GM19468 (cell line): ENCODE measurements around the gene ISG20.

Source experiments
- ATAC-seq: cut with Tn5 transposase; IDR thresholded peaks from one replicate; pipeline ENCODE4 v1.9.1; 2021; ENCODE audit warnings: mild to moderate bottlenecking, moderate library complexity, moderate number of reproducible peaks; ENCODE audit not compliant: unreplicated experiment; ENCODE audit errors: extremely low read depth

The ISG20 gene

DNA sequence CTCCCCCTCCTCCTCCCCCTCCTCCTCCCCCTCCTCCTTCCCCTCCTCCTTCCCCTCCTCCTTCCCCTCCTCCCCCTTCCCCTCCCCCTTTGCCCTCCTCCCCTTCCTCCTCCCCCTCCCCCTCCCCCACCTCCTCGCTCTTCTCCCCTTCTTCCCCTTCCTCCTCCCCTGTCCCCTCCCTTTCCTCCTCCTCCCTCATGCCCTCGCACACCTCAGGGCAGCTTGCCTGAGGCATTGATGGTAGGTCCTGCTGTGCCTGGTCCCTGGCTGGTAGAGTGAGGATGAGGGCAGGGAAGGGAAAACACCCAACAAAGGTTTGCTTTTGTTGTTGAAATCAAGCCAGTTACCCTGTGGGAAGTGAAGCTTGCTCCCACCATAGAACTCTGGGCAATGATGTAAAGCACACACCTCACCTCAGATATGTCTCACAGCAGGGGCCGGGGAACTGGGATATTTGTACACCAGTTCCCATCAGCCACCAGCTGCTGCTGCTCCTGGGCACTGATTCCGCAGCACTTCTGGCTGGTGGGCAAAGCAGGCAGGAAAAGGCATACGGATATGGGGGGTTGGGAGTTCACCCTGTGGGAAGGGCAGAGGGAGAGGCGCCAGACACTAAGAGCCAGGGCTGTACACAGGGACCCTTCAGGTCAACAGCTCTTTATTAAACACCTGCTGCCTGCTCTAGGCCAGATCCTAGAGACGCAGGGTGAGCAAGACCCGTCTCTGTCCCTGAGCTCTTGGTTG, 13.8 kb downstream of the ISG20 start:
- ATAC-seq, result no peak

DNA sequence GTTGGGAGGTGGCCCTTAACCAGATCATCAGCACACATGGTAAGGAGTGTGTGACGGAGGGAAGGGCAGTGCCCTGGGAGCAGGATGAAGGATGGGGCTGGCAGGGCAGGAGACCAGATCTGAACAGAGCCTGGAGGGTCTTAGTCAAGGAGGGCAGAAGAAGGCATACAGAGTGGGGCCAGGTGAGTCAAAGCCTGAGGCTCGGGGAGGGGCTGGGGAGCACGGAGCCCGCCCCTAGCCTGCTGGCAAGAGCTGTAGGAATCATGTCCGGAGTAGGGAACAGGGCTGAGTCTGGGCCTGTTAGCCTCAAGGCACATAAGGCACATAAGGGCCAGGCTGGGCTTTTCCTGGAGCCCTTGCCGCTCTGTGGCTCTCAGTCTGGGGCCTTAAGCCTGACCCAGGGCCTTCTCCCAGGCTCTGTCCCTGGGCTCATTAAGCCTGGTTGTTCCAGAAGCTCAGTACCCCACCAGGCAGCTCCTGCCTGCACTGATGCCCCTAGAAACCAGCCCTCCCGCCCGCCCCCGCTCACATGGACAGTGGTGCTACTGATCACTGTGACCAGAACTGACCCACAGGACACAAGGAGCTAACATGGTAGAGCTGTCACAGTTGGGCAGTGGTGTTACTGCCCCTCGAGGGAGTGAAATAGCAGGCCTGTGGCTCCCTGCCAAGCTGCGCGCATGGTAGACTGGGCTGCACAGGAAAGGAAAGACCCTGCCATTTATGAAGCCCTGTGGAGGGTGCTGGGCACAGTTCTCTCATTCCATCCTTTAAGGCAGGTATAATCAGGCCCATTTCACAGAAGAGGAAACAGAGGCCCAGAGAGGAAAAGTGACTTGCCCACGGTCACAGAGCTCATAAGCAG, 14.6 kb downstream of the ISG20 start:
- ATAC-seq, result no peak

DNA sequence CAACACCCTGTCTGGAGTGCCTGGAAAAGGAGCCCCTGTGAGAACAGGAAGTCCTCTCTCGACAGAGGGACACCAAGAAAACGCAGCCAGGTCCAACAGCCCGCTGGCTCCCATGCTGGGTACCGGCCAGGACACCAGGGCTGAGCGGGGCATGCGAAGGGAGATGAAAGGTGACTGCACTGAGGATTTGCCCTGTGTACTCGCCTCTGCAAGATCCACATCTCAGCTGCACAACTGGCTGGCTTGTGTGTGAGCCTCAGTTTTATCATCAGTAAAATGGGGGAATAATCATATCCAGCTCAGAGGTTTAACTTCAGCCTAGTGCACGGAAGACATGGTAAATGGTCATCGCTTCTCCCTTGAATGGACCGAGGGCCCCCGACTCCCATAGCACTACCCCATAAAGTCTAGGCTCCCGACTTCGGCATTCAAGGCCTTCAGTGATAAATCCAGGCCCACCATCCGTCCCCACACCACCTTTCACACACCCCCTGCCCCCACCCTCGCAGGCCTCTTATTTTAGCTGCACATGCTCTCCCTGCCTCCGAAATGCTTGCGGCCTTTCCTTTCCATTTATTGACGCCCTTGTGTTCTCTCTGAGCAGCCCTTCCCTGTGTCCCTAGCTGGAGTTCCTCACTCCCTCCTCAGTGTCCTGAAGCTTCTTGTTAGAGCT, 15.8 kb downstream of the ISG20 start:
- ATAC-seq, result no peak

DNA sequence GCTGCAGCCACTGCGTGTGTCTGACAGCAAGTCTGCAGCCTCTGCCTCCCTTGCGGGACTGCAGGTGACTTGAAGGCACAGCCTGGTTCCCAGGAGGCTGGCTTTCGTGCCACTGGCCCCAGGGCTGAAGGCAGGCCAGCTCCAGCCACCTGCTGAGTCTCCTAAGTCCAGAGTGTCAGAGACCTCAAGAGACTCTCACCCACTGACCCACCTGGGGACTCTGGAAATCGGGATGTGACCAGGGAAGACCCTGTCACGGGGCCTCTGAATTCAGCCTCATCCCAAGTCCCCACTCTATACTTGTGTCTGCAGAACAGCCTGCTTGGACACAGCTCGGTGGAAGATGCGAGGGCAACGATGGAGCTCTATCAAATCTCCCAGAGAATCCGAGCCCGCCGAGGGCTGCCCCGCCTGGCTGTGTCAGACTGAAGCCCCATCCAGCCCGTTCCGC, 16.3 kb downstream of the ISG20 start:
- no peak for ATAC-seq

DNA sequence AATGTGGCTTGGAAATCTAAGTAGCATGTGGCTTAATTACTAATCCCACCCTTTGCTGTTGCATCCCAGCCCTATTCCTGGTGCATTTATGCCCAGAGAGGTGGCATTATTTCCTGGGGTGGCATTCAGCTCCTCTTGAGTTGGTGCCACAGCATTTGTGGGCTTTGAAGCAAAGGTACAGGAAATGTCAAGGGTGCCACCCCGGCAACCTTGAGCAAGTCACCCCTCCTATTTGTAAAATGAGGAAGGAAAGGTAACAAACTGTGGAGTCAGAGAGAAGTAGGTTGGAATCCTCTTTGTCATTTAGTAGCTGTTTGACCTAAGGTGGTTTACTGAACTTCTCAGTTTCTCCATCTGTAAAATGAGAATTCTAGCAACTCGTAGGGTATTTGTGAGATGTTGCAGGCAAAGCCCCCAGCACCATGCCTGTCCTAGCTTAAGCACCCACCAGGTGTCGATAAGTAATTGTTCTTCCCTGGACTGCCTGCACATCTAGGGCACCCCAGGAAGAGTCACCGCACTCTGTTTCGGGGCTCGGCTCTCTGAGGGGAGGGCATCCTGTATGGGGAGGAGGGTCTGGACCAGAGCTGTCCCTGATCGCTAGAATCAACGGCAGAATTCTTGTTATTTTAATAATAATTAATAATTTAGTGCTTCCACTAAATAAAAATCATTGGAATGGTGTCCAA, 17.1 kb downstream of the ISG20 start:
- no peak for ATAC-seq

DNA sequence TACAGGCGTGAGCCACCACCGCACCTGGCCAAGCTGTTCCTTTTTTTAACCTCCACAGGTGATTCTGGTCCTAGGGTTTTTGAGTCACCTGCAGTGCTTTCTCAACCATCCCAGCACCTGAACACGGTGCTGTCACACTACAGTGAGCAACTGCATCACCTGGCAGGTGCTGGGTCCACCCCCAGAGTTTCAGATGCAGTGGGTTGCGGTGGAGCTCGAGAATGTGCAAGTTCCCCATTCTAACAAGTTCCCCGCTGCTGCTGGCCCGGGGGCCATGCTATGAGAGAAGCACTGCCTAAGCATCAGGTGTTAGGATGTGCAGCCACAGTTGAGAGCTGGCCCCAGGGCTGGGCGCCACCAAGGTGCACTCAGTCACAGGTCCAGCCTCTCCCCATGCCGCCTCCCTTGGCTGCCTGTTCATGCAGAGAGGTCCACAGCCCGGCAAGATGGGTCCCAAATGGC, 18.0 kb downstream of the ISG20 start:
- ATAC-seq, result peak; percentile 82

DNA sequence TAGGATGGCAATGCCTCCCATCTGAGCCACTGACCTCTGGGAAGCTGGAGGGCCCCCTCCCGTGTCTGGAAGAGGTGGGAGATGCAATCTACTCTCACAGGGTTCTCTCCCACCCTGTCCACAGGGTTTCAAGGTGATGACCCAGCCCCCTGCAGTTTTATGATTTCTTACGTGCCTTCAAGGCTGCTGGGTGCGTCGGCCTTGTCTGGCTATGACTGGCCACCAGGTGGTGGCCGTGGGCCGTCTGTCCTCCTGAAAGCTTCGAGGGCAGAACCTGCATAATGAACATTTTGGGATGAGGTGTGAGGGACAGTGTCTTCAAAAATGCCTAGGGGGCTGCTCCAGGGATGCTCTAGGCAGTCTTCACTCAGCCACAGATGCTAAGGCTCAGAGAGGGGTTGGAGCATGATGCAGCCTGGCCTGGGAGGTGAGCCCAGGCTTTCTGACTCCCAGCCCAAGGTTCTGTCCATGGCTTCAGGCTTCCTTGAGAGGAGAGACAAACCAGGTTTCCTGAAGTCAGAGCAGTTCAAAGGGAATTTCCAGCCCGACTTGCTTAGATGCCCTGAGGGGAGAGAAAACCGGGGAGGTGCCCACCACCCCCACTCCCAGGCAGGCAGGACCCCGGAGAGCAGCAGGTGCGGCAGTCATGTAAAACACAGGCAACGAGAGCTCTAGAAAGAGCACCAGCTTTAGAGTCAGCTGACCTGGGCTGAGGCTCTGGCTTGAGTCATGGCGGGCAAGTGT, 18.7 kb downstream of the ISG20 start:
- ATAC-seq, result no peak

DNA sequence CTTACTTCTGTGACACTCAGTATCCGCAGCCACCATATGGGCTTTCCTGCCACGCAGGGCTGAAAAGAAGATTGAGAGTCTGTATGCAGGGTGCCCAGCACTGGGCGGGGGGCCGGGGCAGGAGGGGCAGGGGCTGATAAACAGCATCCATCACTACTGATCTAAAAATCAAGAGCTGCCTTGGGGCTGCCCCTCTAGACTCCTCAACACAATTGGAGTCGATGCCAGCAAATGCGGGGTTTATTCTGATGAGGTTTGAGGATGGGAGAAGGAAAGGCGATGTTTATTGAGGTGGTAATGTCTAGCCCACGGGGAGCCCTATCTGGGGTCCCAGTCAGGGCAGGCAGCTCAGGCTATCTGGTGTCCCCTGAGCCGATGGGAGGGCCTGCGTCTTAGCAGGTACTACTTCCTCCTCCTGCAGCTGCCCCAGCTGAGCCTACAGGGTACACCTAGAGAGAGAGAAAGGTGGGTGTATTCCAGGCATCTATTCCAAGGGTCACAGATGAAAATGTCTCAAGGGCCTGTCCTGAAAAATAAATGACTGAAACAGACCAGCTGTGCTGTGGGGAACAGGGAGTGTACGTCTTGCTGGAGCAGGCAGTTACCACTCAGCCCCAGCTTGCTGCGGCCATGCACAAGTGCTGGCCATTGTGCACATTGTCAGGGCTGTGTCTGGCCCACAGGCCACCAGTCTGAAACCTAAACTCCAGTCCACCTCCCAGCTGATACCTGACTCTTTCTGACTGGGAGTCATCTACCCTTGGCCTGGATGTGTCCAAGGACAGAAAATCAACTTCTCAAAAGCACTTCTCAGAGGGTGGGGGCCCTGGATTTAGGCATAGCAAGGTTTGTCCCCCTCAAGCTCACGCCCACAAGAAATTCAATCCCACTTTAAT, 19.5 kb downstream of the ISG20 start:
- no peak for ATAC-seq

DNA sequence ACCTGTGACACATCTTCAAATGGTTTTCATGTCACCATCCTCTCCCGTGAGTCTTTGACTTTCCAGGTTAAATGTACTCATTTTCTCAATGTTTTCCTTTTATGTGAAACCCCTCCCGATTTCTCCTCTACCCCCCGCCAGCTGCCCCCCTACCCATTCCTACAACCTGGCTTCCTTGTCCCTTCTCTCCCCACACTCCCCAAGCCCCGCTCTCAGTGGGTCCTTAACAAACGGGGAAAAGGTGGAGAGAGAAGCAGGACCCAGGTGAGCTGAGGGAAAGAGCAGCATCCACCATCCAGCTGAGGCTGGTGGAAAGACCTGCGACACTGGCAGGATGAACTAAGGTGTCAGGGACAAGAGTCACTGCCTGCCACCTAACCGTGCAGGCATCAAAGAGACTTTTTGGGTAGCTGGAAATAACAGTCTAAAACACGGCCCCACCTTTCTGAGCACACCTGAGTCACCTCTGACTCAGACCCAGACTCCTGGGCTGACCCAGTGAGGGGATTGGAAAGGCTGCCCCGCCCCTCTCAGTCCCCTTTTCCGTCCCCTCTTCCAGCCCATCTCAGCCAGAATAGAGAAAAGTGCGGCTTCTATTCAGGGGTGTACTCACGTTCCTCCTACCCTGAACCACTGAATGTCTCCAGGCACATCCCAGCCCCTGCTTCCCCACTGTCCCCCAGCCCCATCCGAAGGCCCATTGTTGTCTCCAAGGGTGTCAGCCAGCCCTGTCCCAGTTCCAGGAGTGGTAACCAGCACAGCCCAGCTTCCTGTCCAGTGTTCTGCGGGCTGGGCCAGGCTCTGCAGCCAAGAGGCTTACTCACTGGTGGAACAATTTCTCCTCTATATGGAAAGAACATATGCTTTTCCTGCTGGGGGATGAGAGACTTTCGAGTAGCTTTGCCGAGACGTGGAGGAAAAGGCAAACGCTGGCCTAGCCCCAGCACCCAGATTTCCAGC, 20.4 kb downstream of the ISG20 start:
- ATAC-seq, result no peak

DNA sequence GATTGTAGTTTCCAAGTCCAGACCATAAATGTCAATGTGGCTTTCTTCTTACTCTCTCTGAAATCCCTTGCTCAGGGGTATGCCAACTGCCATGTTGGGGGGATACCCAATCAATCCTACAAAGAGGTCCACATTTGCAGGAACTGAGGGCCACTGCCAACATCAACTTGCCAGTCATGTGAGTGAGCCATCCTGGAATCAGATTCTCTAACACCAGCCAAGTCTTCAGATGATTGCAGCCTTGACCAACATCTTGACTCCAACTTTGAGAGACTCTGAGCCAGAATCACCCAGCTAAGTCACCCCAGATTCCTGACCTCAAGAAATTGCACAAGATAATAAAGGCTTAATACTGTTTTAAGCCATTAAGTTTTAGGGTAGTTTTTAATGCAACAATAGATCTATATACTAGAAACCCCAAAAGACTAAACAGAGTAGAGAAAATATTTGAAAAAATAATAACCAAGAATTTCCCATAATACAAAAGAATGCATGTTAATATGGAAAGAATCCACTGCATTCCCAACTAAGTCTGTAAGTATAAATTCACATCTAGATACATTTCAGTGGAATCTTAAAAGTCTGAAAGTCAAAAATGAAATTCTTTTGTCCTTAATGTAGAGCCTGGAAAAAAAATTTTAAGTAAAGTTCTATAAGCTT, 22.4 kb downstream of the ISG20 start:
- ATAC-seq, result no peak

DNA sequence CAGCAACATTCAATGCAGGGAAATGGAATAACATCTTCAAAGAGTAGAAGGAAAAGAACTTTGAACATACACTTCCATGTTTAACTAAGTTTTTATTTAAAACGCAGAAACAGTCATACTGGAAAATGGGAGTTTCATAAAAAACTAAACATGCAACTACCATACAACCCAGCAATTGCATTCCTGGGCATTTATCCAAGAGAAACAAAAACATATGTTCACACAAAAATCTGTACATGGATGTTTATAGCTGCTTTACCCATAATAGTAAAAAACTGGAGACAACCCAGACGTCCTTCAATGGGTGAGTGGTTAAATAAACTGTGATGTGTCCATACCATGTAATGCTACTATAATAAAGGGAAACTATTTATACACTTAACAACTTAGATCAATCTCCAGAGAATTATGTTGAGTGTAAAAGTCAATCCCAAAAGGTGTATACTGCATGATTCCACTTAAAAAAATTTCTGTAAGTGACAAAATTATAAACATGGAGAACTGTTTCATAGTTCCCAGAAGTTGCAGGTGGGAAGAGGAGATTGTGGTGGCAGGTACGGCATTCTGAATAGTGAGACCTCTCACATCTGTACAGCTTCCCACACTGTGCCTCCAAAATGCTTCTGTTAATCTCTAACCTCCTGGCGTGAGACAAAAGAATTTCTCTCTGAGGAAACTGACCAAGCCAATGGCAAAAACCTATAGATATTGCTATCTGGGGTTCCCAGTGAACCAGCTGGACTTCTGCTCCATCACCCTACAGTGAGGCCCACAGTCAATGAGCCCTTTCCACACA, 23.1 kb downstream of the ISG20 start:
- no peak for ATAC-seq

DNA sequence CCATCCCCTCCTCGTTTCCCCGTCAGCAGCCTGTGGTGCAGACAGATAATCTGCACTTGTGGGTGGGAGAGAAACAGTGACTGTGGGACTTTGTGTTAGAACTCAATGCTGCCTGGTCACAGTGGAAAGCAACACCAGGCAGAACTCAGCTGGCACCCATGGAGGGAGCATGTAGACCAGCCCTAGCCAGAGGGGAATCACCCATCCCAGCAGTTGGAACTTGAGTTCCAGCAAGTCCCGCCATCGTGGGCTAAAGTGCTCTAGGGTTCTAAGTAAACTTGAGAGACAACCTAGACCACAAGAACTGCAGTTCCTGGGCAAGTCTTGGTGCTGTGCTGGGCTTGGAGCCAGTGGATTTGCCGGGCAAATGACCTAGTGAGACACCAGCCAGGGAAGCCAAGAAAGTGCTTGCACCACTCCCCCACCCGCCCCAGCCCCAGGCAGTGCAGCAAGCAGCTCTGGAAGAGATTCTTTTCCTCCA, 24.4 kb downstream of the ISG20 start:
- ATAC-seq, result no peak

DNA sequence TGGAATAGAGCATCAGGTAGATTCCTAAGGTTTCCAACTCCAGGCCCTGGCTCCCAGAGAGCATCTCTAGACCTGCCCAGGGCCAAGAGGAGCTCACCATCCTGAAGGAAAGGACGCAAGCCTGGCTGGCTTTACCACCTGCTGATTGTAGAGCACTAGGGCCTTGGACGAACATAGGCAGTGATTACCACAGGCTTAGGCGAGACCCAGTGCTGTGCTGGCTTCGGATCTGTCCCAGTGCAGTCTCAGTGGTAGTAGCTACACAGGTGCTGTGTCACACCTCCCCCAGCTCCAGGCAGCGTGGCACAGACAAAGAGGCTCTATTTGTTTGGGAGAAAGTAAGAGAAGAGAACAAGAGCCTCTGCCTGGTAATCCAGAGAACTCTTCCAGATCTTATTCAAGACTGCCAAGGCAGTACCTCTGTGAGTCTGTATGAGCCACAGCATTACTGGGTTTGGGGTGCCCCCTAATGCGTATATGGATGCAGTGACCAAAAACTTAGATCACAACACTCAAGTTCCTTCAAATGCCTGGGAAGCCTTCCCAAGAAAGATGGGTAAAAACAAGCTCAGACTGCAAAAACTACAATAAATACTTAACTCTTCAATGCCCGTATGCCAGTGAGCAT, 25.4 kb downstream of the ISG20 start:
- no peak for ATAC-seq

DNA sequence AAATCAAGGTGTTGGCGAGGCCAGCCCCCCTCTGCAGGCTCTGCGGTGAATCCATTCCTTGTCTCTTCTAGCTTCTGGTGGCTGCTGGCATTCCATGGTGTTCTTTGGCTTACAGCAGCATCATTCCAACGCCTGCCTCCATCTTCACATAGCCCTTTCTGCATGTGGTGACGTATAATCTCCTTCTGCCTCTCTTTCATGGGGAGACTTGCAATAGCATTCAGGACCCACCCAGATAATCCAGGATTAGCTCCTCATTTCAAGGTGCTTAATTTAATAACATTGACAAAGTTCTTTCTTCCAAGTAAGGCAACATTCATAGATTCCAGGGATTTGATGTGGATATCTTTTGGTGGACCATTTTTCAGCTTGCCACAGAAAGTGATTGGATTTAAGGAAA, 35.8 kb downstream of the ISG20 start:
- no peak for ATAC-seq

DNA sequence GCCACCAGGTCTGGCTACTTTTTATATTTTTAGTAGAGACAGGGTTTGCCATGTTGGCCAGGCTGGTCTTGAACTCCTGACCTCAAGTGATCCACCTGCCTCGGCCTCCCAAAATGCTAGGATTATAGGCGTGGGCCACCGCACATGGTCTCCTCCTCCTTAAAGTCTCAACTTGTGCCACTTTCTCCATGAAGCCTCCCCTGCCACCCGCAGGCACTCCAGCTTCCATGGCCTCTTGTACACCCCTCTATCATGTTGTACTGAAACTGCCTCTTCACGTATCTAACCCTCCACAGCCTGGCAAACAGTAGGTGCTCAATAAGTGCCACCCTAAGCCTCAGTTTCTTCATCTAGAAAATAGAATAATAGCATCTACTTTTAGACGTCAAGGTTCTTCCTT, 39.9 kb downstream of the ISG20 start:
- ATAC-seq, result no peak
